HG02798 (cell line): ENCODE results near the gene CELF4.

ENCODE experiments used
- ATAC-seq: cut with Tn5 transposase; IDR thresholded peaks from one replicate; pipeline ENCODE4 v1.9.1; 2021; ENCODE audit warnings: mild to moderate bottlenecking; ENCODE audit not compliant: unreplicated experiment, poor library complexity

The CELF4 gene

DNA sequence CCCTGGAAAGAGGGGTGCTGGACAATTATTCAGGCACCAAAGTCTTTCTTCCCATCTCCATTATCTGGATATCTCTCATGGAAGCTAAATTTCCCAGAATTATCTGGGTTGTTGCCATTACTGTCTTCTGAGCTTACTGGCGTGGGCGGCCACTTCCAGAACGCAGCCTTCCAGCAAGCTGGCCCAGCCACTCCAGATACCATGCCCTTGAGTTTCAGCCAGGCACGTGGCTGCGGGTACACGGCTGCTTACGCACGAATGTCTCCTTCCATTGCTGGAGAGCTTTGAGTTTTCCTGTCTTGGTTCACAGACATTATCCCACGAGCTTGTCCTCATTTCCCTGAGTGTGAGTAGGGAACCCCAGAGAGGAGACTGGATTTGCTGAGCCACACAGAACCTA lies 32.7 kb downstream of the CELF4 start:
- ATAC-seq = no peak

DNA sequence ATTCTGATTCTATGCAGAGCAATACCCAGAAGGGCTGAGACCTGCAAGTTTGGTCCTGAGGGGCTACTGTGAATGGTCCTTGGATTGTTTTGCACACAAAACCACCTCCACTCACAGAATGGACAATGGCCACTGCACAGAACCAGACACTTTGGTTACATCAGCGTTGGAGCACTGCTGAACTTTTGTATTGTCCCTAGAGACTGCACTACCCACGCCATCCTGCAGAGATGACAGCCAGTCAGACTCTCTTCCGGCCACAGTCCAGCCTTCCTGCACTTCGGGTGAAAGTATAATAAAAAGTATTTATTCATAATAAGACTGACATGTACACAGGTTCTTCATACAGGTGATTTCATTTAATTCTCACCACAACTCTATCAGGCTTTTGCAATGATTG lies 35.7 kb downstream of the CELF4 start:
- peak; percentile 91 for ATAC-seq

DNA sequence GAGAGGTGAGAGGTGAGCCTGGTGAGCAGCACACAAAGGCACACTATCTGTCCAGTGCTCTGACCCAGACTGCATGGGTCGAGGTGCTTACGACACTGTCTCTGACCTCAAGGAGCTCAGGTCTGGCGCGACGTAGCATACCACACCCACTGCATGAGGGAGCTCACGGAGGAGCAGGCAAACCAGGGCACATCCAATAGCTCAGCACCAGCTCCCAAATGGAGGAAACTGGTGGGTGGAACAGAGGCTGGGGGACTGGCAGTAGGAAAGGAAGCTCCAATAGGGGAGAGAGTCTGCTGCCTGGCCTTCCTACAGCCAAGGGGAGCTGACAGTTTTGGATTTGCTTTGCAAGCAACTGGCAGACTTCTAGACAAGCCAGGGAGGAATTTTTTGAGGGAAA lies 36.3 kb downstream of the CELF4 start:
- ATAC-seq = no peak

DNA sequence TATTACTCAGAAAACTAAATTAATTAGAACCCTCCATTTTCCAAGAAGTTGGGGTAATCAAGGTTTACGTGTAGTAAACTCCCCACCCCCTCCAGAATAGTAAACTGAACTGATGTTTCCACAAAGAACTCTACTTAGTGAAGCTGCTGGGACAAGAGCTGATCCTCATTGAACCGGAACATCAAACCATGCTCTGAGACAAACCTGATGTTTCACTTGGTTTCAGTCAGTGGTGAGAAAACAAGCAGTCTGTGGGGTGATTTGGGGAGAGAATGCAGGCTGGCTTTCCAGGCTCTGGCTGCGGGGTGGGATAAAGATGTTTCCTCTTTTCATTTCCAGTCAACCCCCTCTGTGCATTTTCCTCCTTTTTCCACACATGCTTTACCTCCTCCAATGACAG lies 38.2 kb downstream of the CELF4 start:
- ATAC-seq = no peak

DNA sequence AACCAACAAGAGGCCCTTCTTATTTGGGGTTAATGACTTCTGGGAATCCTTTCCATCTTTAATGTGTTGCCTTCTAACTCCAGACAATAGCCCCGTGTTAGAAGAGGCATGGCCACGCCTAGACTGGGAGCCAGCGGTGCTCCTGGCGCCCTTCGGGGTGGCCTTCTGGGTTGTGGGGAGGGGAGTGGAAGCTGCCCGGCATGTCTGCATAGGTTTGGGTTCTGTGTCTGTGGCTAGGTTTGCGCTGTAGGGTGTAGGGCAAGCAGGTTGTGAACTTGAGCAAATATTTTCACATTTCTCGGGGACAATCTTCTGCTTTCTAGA lies 40.4 kb downstream of the CELF4 start:
- ATAC-seq = no peak

DNA sequence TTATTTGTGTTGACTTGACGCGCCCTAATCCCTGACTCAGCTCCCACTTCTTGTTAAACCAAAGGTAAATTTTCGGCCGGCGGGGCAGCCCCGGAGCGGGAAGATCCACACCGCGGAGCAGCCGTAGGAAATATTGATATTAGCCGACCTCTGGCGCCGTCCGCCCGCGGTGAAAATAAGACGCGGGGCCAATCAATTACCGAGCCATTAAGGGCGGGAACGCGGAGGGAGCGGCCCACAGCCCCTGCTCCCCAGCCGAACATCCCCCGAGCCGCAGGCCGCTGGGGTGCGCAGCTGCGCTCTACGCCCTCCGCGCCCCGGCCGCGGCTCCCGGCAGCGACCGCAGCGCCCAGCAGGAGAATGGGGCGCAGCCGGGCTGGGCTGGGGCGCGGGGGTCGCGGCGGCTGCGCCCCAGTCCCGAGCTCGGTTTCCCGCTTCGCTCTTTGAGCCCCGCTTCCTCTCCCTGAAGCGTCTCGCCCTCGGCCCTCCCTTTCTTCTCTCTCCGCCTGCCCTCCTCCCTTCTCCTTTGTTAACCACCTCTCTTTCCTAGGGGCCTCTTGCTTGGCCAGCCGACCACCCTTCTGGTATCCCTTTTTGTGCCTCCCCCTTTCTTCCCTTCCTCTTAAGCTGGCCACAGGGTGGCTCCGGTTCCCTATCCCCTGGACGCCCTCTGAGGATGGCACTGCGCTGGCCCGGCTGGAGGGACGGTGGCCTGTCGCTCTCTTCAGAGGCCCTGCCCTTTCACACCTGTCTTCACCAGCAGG lies 40.9 kb downstream of the CELF4 start:
- no peak for ATAC-seq

DNA sequence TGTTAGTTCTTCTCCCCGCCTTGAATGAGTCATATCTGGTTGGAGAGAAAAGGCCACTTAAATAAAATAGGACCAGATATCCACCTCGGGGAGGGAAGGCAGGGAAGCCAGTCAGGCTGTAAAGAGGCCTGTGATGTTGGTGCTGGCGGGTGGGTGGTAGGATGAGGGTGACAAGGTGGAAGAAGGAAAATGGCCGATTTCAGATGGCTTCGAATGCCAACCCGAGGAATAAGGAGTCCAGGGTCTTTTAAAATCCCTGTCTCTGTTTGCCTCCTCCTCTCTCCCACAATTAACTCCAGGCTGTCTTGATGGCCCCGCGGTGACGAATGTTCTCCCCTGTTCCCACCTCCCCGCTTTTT lies 41.5 kb downstream of the CELF4 start:
- no peak for ATAC-seq

DNA sequence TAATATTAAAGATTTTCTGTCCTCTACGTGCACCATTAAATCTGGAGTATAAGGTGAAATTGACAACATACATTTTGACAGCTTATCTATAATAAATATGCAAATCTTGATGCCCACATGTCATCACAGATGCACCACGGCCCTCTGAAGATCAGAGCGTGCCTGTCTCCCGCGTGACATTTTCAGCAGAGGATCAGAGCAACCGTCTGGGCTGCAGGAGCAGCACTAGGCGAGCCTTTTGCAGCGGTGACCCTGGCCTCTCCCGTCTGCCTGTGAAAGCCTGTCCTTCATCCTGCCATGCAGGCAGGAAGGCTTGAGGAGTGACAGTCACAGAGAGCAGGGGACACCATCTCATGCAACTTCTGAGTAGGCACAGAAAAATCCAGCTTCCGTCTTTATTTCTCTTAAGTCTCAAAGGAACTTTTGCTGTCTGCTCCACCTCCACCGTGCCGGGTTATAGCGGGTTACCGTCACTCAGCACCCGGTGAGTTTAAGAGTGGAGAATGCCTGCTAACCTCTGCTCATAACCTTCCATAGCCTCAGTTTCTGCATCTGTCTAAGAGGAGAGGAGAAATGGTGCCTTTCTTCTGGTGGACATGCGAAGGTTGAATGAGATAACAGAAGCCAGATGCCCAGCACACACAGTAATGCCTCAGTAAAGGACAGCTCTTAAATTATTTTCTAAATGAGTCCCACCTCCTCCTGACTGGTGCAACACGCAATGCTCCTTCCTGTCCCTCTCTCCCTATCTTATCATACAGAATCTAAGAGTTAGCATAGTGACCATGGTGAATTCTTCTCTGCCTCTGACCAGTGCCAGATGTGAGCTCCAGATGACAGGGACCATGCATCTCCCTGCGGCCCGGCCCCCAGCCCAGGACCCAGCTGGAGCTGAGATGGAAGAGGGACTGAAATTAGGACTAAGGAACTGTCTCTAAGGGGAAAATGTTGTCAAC lies 43.8 kb downstream of the CELF4 start:
- no peak for ATAC-seq

DNA sequence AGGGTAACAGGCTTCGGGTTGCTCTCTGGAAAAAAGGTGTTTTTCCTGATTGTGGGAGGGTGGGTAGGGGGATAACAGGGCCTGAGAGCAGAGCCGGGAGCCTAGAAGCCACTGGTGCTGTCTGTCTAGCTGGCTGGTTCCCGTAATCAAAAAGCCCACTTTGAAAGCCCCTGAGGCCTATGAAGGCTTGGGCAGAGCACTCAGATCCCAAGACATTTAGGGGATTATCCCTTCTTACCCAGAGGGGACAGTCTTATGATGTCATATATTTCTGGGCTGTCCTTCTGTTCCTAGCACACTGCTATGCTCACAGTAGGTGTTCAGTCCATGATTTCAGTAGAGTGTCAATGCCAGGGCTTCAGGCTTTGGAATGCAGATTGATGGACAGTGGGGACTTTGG lies 45.1 kb downstream of the CELF4 start:
- no peak for ATAC-seq

DNA sequence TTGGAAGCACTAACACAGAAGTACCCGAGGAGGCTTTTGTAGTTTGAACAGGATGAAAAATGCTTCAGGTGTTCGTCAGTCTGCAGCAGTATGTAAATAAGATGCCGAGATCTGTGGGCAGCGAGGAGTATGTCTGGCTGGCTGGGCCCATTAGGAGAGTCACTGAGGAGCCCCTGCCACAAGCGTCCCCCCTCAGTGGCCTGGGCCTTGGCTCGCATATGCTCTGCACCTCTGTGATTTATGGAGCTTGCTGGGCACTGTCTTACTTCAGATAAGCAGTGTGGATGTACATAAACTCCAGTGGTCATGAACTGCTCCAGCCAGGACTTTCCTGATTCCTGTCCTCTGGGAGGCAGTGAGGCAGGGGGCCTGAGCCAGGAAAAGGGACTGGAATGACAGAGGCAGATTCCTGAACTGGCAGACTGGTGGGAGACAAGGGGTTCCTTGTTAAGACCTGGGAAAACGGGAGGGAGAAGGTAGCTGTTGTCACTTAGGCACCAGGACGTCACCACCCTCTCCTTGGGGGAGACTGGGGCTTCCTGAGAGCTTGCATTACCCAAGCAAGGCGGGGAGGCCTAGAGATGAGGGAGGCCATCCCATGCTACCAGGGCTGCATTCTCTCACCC lies 46.0 kb downstream of the CELF4 start:
- no peak for ATAC-seq

DNA sequence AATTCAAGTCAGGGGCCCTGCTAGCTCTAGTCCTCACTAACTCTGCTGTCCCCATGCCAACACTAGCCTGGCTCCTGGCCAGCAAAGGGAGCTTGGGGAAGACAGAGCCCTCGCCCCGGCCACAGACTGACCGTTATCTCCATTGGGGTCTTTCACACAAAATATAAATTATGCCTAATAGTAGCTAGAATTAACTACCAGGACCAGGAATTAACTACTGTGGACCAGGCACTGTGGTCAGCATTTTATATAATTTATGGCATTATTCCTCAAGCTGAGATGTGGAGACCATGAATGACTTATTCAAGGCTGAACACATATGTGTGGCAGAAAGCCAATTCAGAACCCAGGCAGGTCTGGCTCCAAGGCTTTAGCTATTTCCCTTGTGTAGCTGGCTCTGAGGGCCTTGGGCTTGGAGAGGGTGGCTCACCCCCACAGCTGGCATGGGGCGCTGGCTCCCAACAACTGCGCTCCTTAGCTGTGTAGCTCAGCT lies 49.2 kb downstream of the CELF4 start:
- no peak for ATAC-seq

DNA sequence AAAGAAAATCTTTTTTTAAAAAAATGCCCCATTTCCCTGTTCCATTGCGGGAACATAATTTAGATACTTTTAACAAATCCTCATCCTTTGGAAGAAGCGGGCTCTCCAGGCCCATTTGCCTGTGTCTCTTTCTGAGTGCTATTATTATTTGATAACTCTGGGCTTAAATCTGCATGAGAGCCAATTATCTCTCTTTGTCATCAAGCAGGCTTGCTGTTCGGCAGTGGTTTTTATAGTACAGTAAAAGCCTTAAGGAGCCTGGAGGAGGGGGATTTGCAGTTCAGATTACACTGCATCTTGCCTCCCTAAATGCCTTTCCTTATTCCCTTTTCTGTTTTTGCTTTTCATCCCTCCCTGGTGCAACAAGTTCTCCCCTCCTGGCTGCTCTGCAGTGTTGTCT lies 50.6 kb downstream of the CELF4 start:
- ATAC-seq = no peak

DNA sequence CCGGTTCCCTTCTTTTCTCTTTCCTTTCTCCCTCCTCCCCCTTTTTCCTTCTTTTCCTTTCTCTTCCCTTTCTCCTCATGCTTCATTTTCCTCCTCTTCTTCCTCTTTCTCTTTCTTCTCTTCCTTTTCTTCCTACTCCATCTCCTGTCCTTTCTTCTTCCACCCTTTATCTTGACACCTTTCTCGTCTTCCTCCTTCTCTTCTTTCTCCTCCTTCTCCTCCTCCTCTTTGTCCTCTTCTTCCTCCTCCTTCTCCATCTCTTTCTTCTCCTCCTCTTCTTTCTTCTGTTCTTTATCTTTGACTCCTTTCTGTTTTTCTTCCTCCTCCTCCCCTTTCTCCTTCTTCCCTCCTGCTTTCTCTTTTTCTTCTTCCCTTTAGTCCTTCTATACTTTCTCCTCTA lies 53.2 kb downstream of the CELF4 start:
- no peak for ATAC-seq

DNA sequence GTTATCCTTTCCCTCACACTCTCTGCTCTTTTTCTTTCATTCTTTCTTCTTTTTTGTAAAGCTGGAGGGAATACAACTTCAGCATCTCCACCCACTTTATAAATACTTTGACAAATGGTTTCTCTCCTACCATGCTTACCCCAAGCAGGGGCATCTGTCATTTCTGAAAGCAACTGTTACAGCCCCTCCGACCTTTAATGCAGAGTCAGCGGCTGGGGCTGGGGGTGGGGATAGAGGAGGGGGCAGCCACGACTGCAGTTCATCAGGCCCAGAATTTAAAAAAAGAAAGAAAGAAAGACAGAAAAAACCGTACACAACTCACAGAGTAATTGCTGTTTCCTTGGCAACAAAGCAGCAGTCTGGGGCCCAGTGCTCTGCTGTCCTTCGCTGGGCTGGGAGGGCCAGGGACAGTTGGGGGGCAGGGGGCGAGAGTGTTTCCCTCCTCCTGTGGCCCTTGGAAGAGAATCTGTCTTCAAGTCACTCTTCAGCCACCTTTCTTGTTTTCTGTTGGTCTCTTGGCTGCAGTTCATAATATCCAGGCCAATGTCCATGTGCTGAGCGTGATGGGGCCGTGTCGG lies 53.8 kb downstream of the CELF4 start:
- ATAC-seq = no peak

DNA sequence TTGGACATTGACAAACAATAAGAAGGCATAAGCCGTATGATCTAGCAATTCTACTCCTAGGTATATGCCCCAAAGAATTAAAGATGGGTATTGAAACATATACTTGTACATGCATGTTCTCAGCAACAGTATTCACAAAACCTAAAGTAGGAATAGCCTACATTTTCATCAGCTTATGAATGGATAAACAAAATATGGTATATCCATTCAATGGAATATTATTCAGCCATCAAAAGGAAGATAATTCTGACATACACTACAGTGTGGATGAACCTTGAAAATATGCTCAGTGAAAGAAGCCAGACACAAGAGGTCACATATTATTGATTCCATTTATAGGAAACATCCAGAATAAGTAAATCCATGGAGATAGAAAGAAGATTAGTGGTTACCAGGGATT lies 56.0 kb downstream of the CELF4 start:
- ATAC-seq = no peak

DNA sequence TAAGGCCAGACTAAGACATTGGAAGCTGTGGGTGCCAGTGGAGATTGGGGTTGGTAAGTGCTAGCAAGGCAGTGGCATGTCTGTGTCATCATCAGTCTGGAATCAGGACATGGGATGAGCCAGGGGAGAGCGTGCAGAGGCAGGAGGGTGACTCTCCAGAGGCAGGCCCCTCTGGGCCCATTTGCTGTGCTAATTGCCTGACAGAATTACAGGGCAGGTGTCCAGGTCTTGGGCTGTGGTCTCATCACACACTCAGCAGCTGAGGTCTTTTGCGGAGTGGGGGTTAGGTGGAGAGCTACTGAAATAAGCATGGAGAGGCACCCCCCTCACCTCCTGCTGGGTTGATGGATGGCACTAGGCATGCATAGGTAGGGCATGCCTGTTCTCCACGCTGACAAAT lies 57.4 kb downstream of the CELF4 start:
- ATAC-seq = no peak

DNA sequence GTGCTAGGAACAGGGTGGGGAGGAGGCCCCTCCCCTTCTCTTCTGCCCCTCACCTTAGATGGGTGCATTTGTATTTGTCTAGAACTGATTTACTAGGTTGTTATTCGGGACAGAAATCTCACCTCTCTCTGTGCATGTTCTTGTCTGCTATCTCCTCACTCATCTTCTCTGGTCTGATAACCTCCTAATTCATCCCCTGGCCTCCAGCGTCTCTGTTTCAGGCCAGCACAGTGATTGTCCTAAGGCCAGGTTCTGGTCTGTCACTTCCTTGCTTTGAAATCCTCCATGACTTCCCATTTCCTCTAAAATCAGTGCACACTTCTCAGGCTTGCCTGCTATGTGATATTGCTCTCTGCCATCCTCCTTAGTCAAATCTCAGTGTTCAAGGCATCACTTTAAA lies 58.4 kb downstream of the CELF4 start:
- no peak for ATAC-seq

DNA sequence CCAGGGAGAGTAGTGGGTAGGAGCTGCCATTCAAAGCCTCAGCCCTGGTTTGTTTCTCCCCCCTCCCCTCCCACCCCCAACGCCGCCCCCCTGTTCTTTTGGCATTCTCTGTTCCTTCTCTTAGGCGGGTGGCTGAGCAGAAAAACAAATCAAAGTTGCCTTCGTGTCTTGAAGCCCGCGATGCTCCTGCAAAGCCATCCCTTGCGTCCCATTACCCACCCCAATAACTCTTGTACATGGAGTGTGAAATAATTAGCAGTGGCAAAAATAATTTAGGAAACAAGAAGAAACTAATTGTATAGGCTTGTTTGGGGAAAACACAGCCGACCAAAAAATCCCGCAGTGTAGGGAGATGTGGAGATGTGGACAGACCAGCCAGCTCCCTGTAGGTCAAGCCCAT lies 59.6 kb downstream of the CELF4 start:
- ATAC-seq = no peak

DNA sequence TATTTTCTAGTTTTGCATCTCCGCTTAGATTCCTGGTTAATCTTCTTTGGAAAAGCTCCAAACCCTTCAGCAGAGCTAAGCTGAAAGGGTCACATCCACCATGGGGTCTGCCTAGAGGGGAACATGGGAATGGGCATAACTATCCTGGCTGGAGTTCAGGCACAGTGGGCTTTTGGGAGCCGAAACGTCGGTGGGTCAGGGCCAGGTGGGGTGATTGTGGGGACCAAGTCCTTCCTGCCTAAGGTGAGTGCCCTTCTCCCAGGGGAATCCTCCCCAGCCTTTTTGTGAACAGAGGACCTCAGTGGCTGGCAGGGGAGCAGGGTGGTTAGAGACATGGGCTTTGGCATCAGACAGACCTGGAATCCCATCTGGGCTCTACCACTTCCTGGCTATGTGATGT lies 60.3 kb downstream of the CELF4 start:
- ATAC-seq = no peak

DNA sequence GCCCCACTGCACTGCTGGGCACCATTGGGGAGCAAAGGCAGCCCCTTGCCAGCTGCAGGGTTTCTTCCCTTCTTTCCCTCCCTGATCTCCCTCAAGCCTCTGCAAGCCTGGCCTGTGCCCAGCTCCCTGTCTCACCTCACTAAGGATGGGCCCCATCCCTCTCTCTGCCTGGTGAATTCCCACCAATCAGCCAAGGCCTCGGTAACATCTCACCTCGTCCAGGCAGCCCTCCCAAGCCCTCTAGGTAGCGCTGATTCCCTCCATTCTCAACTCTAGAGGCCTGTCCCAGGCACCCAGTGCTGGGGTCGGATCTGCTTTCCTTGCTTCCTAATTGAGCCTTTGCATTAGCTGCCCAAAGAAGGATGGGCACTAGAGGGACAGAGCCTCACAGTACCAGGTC lies 63.0 kb downstream of the CELF4 start:
- no peak for ATAC-seq

DNA sequence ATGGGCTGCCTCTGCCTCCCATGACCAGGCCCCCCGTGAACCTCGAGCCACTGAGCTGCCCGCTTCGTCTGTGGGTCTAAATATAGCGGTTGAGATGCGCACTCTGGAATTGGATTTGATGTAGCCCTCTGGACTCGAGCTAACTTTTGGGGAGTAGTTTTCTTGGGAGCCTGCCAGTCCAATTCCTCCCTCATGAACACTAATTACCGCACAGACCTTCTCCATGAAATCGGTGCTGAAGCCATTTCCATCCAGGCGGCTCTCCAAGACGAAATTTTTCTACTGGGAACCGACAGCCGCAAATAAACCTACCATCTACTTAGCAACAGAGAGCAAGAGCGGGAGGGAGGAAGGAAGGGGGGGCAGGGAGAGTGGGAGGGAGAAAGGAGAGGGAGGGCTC lies 63.6 kb downstream of the CELF4 start:
- ATAC-seq = no peak
